IPS-NIHi7 (cell line): Measurements from ENCODE around the gene PNPLA3.
A peak's percentile ranks its signal among the peaks of the same experiment; 100 is the strongest.

ENCODE experiments used
- DNase-seq: peaks from one replicate; pipeline ENCODE4 v3.0.0; 2012; ENCODE audit warnings: mixed read lengths; ENCODE audit errors: extremely low spot score

The PNPLA3 gene

DNA sequence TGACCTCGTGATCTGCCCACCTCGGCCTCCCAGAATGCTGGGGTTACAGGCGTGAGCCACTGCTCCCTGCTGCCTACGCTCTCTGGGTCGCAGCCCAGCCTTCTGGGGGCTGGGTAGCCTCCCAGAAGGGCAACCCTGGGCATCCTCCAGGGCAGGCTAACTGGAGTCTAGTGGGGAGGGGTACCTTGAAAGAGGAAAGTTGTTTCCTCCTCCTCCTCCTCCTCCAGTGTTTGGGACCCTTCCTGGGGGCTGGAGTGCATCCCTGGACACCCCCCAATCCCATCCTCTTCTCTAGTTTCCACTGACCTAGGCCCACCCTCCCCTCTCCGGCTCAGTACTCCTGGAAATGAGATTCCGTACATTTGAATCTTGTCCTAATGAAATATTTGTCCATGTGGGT, 1.3 kb downstream of the PNPLA3 start:
- DNase-seq = no peak

DNA sequence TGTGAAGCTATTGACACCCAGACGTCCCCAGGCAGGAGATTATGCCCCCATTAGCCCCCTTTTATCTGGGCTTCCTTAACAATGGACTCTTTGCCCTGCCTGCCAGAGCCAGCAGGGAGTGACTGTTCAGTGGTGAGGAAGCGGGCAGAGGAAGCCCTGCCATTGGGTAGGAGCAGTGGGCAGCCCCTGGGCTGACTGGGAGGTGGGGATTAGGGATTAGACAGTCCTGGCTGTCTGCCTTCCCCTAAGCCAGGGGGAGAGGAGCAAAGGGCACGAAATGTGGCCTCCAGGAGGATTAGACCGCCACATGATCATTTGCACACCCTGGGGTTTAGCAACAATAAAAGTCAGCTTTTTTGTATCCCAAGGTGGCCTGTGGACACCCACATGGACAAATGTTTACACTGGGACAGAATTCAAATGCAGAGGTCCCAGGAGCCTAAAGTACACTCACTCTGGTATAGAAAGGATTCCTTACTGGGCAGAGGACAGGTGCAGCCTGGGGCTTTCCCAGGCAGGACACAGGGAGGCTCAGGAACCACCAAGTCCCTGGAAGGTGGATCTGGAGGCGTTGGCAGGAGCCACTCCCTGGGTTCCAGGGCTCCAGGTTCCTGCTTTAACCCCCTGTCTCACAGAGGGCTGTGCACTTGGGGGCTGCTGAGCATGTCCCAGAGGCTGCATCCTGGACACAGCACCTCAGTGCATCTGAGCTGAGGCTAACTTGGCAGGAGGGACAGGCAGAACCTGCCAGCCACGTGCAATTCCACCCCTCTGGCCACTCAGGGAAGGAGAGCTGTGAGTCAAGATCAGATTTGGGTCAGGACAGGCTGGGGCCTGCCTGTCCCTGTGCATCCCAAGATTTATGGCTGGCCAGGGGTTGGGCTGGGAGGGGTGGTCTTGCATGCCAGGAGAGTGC, 2.1 kb downstream of the PNPLA3 start:
- peak; percentile 72 for DNase-seq

DNA sequence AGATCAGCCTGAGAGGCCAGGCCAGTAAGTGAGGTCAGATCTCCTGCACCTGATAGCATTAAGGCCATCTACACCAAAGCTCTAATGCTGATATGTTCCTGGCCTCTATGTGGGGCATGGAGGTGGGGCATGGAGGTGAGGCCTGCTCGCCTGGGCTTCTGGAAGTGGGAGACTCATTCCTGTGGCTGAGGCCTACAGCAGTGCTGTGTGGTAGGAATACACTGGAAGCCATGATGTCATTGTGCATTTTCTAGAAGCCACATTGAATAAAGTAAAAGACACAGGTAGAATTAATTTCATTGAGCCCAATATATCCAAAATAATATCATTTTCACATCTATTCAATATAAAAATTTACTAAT, 2.7 kb downstream of the PNPLA3 start:
- DNase-seq = no peak

DNA sequence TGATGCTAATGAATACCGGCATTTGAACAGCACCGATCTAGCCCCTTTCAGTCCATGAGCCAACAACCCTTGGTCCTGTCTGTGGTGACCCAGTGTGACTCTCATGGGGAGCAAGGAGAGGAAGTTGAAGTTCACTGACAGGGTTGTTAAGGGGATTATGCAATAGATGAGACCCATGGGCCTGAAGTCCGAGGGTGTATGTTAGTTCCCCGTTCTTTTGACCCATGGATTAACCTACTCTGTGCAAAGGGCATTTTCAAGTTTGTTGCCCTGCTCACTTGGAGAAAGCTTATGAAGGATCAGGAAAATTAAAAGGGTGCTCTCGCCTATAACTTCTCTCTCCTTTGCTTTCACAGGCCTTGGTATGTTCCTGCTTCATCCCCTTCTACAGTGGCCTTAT, 4.9 kb downstream of the PNPLA3 start:
- DNase-seq = no peak

DNA sequence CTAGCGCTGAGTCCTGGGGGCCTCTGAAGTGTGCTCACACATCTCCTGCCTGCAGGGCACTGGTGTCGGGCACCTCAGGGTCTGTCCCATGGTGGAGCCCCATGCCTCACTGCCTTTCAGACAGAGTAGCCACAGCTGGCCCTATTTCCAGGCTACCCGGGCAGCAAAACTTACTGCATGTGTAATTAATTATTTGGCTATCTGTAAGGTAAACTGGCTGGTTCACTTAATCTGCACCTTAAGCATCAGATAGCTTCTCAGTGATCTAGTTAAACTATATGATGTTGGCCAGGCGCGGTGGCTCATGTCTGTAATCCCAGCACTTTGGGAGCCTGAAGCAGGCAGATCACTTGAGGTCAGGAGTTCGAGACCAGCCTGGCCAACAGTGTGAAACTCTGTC, 5.3 kb downstream of the PNPLA3 start:
- no peak for DNase-seq

DNA sequence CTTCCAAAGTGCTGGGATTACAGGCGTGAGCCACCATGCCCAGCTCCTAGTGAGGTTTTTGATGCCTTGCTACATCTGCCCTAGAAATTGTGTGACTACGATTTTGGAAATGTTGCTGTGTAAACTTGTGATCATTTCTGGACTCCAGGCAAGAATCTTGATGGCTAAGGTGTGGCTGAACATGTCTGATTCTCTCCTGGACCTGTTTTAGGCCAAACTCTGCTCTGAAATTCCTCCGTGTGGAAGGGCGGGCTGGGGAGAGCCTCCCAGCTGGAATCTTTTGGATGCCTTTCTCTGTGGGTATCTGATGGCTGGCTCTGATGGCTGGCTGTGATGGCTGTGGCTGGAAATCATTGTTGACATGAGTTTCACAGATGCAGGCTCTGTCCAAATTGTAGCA, 8.2 kb downstream of the PNPLA3 start:
- no peak for DNase-seq

DNA sequence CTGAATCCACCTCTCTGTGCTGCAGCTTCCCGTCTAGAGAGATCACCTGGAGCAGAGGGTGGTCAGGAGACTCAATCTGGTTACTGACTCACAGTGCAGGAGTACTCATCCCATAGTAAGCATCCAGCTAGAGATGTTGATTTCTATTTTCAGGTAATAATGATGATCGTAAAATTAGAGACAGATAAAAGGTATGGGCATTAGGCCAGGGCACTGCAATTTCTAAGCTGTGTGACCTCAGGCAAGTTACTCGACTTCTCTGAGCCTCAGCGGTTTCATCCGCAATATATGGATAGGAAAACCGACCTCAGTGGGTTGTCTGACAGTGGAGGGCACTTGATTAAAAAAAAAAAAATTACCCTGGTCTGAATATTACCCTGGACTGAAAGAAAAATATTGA, 17.8 kb downstream of the PNPLA3 start:
- DNase-seq = no peak

DNA sequence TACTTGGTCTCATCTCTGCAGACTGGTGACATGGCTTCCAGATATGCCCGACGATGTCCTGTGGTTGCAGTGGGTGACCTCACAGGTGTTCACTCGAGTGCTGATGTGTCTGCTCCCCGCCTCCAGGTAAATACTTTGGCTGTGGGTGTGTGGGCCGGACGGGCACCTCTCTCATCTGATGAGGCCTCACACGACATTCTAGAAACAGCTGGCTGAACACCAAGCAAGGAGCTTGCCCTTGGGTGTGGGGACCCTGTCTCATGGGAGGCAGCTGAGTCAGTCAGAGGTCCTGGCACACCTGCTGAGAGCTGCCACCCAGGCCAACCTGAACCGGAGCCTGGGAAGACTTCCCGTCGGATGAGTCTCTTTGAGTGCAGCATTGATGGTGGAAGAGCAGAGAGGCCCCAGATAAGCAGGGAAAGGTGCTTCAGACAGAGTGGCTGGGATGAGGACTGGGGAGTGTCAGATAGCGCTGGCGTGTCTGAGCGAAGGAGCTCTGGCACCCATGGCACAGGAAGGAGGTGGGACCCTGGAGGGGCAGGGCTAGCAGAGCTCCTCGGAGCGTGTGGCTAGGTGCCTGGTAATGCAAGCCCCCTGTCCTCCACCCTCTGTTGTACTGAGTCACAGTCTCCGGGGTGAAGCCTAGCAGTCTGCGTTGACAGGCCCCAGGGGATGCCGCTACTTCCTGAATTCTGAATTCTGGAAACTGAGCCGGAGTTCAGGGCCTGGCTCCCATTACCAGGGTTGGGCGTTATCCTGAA, 21.2 kb downstream of the PNPLA3 start:
- DNase-seq = no peak

DNA sequence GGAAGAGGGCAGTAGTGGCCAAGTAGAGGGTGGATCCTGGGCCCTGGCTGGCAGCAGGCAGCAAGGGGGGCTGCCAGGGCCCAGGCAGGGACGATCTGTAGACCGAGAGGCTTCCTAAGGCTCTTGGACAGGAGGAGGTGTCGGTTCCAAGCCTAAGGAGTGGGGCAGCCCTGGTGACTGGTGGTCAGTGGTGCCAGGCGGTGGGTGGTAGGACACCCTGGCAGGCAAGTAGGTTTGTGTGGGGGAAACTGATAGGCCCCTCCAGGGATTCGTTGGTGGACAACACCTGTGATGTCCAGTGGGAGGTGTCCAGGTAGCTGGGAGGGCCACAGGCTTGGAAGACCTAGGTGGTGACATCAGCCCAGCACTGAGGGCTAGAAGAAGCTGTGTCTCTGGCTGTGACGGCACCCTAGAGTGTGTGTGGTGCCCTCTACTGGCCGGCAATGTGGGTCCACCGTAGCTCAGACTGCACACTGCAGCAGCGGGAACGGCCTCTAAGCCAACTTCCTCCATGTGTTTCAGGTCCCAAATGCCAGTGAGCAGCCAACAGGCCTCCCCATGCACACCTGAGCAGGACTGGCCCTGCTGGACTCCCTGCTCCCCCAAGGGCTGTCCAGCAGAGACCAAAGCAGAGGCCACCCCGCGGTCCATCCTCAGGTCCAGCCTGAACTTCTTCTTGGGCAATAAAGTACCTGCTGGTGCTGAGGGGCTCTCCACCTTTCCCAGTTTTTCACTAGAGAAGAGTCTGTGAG, 22.2 kb downstream of the PNPLA3 start:
- peak; percentile 91 for DNase-seq

DNA sequence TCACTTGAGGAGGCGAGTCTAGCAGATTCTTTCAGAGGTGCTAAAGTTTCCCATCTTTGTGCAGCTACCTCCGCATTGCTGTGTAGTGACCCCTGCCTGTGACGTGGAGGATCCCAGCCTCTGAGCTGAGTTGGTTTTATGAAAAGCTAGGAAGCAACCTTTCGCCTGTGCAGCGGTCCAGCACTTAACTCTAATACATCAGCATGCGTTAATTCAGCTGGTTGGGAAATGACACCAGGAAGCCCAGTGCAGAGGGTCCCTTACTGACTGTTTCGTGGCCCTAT, 22.7 kb downstream of the PNPLA3 start:
- DNase-seq = no peak

DNA sequence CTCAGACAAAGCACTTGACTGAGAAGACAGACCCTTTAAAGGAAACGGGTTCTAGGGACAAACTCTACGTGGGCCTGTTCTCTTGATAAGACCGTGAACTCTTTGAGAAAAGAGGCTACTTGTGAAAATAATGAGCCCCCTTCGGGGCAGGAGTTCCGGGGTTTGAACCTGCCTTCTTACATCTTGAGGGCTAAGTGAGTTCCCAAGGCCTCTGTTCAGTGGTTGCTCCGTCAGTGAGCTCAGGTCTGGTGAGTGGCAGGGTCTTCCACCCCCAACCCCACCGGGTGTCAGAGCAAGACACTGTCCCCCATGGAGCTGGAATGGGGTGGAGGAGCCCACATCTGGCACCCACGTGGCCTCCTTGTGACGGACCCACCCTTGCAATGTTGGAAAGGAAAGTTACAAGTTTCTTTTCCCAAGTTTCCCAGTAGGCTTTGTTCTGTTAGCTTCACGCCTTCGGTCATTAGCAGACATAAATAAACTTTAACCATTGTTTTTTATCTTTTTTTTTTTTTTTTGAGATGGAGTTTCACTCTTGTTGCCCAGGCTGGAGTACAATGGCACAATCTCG, 25.3 kb downstream of the PNPLA3 start:
- no peak for DNase-seq

DNA sequence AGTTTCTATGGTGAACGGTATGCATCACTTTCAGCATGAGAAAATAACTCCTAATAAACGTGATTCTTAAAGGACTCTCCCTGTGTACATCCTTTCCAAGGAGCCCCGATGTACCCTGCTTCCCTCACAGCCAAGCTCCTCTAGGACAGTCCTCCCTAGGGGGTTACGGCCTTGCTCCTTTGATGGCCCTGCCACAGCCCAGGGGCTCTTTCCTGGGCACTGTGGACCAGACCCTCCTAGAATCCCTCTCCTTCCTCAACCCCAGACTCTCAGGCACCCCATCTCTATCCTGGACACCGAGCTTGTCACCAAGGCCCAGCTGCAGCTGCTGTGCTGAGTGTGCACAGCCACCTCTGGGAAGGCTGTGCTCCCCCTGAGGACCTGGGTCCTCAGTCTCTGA, 27.8 kb downstream of the PNPLA3 start:
- no peak for DNase-seq

DNA sequence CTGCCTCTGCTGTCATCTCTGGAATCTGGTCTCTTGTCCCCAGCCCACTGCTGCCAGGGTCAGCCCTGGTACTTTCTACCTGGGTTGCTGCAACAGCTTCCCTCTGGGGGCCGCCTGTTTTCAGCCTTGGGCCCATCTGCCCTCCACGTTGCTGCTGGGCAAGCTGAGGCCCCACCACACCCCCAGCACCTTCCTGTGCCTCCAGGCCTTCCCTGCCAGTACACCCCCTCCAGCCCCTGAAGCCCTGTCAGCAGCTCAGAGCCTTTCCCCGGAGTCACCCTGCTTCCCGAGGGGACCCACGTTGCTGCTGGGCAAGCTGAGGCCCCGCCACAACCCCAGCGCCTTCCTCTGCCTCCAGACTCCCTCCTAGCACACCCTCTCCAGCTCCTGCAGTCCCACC, 28.4 kb downstream of the PNPLA3 start:
- no peak for DNase-seq

DNA sequence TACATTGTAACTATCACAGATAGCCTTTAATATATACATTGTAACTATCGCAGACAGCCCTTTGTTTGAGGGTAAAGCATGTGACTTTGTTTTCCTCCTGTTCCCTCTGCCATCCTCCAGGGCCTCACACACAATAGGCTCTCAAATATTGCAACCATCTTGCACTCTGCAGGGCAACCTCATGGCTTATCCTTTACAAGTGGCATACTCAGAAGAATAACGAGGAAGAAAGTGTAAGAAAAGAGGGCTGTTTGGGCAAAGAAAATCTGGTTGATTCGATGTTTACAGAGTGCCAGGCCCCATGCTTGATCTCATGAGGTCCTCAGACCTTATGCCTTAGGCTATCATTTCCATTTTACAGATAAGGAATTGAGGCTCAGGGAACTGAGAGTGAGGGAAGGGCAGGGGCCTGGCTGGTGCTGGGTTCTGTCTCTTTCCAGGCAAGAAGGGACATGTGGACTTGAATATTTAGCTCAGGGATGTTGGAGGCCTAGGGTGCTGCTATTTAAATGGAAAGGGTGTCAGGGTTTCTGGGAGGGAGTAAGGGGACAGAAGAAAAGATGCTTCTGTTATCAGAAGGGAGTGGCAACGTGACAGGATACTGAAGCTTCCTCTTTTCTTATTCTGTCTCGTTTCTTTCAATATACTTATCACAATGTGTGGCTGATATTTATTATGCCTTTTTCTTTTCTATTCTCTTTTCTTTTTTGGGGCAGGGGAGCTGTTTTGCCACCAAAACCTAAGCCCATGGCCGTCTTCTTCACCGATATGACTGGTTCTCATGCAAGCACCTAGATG, 30.6 kb downstream of the PNPLA3 start:
- DNase-seq = no peak

DNA sequence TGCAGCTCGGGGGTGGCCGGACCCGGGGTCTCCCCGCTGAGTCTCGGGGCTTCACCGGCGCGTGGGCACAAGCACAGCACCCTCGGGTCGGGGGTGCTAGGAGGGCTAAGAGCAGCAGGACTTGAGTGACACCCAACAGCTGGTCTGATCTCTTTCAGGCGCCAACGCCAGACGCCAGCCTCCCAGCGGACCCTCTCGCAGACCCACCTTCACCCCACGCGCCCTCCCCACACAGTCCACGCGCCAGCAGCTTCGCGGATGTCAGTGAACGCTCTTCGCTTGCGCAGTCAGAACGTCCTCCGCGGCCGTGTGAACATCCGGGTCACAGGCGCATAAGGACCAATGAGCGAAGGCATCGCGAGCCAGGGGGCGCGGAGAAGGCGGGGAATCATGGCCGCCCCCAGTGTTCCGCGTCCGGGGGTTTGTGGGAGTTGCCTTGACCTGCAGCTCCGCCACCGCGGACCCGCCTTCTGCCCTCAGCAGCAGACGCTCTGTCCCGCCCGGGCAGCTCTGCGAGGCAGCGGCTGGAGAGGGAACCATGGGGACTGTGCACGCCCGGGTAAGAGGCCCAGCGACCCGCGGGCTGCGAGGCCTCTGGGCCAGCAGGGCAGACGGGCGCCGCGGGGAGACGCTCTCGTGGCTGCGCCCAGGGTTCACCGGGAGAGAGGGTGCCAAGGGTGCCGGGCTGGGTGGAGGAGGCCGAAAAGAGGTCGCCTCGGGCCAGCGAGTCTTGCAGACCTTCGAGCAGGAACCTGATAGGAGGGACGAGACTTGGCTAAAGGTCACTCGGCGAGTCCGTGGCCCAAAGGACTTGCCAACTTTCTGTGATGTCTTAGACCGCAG, 31.7 kb downstream of the PNPLA3 start, which contains the start of gene SAMM50:
Gene SAMM50, plus strand, starts transcription at position 403 of the 843 bp plus-strand sequence. Its CDS starts 136 bp downstream, at position 539.
- peak; percentile 97 for DNase-seq

DNA sequence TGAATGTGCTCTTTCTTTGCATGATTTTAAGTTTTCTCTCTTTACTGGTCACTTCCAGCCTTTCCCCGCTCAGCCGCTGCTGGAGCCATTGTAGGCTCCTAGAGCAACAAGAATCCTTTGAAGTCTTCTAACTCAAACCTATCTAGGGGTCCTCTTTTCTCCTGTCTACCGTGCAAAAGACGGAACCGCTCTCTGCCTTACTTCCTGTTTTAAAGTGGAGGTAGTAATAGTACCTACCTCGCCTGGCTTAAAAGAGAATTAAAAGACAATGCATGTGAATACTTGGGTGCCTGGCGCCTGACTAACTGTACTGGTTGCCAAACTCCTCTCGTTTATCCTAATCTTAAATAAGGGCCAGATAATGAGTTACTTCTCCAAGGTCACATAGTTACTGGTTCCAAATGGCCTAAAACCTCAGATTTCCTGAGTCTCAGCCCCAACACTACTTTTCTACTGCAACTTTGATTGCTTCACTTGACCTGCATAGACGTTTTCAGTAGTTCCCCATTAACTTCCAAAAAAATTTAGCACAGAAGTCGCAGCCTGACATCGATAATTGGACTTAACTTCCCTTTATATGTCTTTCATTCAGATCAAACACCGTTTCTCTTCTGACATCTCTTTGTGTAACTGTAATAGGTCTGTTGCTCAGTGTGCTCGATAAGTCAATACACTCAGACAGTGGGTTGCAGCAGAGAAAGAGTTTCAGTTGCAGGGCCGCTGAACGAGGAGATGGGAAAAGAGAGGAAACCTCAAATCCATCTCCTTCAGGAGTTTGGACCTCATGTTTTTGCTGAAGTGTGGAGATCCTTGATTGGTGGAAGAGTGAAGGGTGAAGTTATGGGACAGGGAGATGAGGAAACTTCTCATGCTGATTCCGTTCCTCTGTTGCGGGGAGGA, 32.5 kb downstream of the PNPLA3 start:
- DNase-seq = no peak

DNA sequence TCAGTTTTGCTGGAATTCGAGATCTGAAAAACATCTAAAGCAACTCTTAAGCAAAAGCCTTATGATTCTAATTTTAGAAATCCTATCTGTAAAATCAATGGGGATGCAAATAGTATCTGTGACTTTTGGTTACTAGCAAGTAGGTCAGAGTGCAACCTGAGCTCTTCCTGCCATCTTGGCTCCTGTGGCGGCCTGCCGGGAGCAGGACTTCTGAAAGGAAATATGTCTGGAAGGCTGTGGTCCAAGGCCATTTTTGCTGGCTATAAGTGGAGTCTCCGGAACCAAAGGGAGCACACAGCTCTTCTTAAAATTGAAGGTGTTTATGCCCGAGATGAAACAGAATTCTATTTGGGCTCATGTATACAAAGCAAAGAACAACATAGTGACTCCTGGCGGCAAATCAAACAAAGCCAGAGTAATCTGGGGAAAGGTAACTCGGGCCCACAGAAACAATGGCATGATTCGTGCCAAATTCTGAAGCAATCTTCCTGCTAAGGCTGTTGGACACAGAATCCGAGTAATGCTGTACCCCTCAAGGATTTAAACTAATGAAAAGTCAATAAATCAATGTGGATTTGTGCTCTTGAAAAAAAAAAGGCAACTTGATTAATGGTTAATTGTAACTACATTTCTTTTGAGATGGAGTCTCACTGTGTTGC, 33.3 kb downstream of the PNPLA3 start:
- DNase-seq = no peak

DNA sequence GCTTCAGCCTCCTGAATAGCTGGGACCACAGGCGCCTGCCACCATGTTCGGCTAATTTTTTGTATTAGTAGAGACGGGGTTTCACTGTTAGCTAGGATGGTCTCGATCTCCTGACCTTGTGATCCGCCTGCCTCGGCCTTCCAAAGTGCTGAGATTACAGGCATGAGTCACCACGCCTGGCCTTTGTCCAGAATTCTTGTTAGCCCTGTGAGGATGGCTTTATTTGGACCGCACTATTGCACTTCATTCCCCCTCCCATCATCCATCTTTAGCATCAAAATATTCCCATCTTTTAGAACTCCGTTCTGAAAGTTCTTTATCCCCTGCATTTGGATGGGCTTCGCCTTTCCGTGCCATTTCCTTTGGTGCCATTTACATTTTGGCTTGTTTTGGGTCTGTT, 34.3 kb downstream of the PNPLA3 start:
- DNase-seq = no peak

DNA sequence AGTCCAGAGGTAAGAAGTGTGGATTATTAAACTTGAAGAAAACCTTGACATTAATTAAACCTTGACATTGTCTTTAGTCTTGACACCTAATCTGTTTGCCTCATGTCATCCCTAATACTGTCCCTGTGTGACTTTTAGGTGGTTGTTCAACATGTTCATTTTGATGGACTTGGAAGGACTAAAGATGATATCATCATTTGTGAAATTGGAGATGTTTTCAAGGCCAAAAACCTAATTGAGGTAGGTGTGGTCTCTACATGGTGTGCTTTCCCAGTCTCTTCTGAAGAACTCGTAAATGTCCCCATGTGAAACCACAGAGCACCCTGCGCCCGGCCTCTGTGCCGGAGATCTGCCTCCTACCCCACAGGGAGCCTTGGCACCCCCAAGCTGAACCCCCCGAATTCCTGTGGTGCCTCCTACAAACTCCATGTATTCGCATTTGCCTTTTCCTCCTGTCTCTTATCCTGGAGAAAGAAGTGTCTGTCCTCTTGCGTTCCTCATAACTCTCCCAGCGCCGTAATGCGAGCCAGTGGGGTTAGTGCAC, 40.8 kb downstream of the PNPLA3 start:
- DNase-seq = no peak
